Measurements from ENCODE around the gene NRG3. TPM values are rescaled to one million over a fixed set of nuclear protein-coding genes. Genes with fewer than 3 reads are reported as not detected.

NRG3 gene
- total RNA-seq, 1 experiment from 2014 or later, result 0.08 TPM

DNA sequence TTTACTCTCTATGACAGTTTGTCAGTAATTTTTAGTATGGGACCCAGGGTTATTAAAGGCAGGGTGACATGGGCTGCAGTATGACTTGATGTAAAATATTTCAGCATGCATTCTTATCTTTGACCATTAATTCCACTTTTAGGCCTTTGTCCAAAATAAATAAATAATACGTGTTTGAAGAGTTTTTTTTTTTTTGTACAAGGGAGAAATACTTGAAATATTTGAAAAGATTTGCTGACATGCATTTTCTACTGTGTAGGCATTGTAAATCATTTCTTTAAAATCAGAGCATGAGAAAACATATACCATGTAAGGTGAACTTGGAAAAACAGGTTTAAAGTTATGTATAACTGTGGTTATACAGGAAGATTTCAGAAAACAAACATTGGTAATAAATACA is 23.5 kb downstream of the NRG3 start:
- H3K36me3 ChIP-seq (ENCODE audit: control insufficient read depth, insufficient read depth, low read length), result no peaks in the 10 kb centered on the region
- H3K4me3 ChIP-seq (ENCODE audit: low read depth in 2 of 2, low read length in 2 of 2), result no peak overlapping the region
- H3K27ac ChIP-seq (ENCODE audit: low read length), result no peak overlapping the region
- in situ Hi-C loops (cut with HindIII; ENCODE audit: low pct_unique_long_range_greater_than_20kb, low sequenced_read_pairs) (no loop called here), intact Hi-C loops (cut with micrococcal nuclease; ENCODE audit: unreplicated experiment) (no loop called here)
- TF ChIP-seq TCF7L2 (IDR thresholded peaks at IDR 0.05; ENCODE audit: low read depth, low read length), result no peak
- TF ChIP-seq SIN3A (IDR thresholded peaks at IDR 0.05; ENCODE audit: borderline replicate concordance, insufficient read depth, low read depth, low read length), result no peak
- TF ChIP-seq, protein P1, sequence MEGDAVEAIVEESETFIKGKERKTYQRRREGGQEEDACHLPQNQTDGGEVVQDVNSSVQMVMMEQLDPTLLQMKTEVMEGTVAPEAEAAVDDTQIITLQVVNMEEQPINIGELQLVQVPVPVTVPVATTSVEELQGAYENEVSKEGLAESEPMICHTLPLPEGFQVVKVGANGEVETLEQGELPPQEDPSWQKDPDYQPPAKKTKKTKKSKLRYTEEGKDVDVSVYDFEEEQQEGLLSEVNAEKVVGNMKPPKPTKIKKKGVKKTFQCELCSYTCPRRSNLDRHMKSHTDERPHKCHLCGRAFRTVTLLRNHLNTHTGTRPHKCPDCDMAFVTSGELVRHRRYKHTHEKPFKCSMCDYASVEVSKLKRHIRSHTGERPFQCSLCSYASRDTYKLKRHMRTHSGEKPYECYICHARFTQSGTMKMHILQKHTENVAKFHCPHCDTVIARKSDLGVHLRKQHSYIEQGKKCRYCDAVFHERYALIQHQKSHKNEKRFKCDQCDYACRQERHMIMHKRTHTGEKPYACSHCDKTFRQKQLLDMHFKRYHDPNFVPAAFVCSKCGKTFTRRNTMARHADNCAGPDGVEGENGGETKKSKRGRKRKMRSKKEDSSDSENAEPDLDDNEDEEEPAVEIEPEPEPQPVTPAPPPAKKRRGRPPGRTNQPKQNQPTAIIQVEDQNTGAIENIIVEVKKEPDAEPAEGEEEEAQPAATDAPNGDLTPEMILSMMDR (IDR thresholded peaks at IDR 0.05), result no peak
- TF ChIP-seq, protein P2, sequence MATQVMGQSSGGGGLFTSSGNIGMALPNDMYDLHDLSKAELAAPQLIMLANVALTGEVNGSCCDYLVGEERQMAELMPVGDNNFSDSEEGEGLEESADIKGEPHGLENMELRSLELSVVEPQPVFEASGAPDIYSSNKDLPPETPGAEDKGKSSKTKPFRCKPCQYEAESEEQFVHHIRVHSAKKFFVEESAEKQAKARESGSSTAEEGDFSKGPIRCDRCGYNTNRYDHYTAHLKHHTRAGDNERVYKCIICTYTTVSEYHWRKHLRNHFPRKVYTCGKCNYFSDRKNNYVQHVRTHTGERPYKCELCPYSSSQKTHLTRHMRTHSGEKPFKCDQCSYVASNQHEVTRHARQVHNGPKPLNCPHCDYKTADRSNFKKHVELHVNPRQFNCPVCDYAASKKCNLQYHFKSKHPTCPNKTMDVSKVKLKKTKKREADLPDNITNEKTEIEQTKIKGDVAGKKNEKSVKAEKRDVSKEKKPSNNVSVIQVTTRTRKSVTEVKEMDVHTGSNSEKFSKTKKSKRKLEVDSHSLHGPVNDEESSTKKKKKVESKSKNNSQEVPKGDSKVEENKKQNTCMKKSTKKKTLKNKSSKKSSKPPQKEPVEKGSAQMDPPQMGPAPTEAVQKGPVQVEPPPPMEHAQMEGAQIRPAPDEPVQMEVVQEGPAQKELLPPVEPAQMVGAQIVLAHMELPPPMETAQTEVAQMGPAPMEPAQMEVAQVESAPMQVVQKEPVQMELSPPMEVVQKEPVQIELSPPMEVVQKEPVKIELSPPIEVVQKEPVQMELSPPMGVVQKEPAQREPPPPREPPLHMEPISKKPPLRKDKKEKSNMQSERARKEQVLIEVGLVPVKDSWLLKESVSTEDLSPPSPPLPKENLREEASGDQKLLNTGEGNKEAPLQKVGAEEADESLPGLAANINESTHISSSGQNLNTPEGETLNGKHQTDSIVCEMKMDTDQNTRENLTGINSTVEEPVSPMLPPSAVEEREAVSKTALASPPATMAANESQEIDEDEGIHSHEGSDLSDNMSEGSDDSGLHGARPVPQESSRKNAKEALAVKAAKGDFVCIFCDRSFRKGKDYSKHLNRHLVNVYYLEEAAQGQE (IDR thresholded peaks at IDR 0.05; ENCODE audit: insufficient read depth in 1 of 2, low read depth in 2 of 2, low read length in 1 of 2), result no peak
- TF ChIP-seq POLR2AphosphoS5 (IDR thresholded peaks at IDR 0.05; ENCODE audit: low read depth, low read length), result no peak
- no peaks in the 10 kb centered on the region for H3K27me3 ChIP-seq (ENCODE audit: control insufficient read depth, insufficient read depth, low read length)
- CTCF ChIA-PET, result interaction anchor here (0.7 kb wide), 1 partner anchor 1672 kb away, joined by 3 read pairs; no protein-coding TSS in a partner anchor
- H3K4me1 ChIP-seq (ENCODE audit: control insufficient read depth, insufficient read depth, low read length), result no peaks in the 10 kb centered on the region
- DNase-seq (ENCODE audit: low read depth, low spot score) (no peak), ATAC-seq (no peak)
- no TSS peak for BruUV-seq (replicated peaks)
- H3K9me3 ChIP-seq (ENCODE audit: control insufficient read depth, insufficient read depth, low read depth, low read length), result no peaks in the 10 kb centered on the region
- POLR2A ChIA-PET, result no interaction called here

DNA sequence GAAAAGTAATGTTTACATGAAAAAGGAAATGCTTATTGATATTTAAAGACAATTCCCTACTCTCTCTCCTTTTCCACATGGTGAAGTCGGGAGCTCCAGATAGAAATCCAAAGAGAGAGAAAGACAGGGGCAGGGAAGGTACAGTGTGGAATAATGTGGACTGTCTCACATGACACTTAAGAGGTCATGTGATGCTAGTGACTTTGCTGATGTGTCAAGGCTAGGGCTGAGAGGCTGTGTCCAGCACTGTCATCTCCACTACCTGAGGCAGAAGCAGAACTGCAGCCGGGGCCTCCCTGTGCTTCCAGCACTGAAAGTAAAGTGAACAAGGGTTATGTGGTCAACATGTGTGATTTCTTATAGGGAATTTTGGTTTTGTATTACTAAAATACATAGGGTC is 26.0 kb downstream of the NRG3 start:
- in situ Hi-C loops (cut with HindIII; ENCODE audit: low pct_unique_long_range_greater_than_20kb, low sequenced_read_pairs), result no loop called here
- ATAC-seq, result no peak
- BruUV-seq (replicated peaks), result no TSS peak
- ChIA-PET CTCF (no interaction called here), POLR2A (no interaction called here)
- Histone ChIP-seq H3K9me3 (ENCODE audit: control insufficient read depth, insufficient read depth, low read depth, low read length) (no peaks in the 10 kb centered on the region), H3K27ac (ENCODE audit: low read length) (no peak overlapping the region), H3K36me3 (ENCODE audit: control insufficient read depth, insufficient read depth, low read length) (no peaks in the 10 kb centered on the region), H3K27me3 (ENCODE audit: control insufficient read depth, insufficient read depth, low read length) (no peaks in the 10 kb centered on the region), H3K4me1 (ENCODE audit: control insufficient read depth, insufficient read depth, low read length) (no peaks in the 10 kb centered on the region), H3K4me3 (ENCODE audit: low read depth in 2 of 2, low read length in 2 of 2) (no peak overlapping the region)
- no peak for TF ChIP-seq SIN3A (IDR thresholded peaks at IDR 0.05; ENCODE audit: borderline replicate concordance, insufficient read depth, low read depth, low read length)
- TF ChIP-seq TCF7L2 (IDR thresholded peaks at IDR 0.05; ENCODE audit: low read depth, low read length), result no peak
- TF ChIP-seq, protein P2 (IDR thresholded peaks at IDR 0.05; ENCODE audit: insufficient read depth in 1 of 2, low read depth in 2 of 2, low read length in 1 of 2), result no peak
- TF ChIP-seq, protein P1 (IDR thresholded peaks at IDR 0.05), result no peak
- no peak for TF ChIP-seq POLR2AphosphoS5 (IDR thresholded peaks at IDR 0.05; ENCODE audit: low read depth, low read length)
- DNase-seq (ENCODE audit: low read depth, low spot score), result no peak
- intact Hi-C loops (cut with micrococcal nuclease; ENCODE audit: unreplicated experiment), result no loop called here

Data from Panc1 (cell line).